Measurements from ENCODE around the gene SERPINB11. TPM values are rescaled to one million over a fixed set of nuclear protein-coding genes. Genes with fewer than 3 reads are reported as not detected.
"Not testable (repeated sequence)": the region's sequence is repeated elsewhere in the genome, so short reads cannot be mapped to it uniquely, and the experiment has no call there.

SERPINB11 gene, protein sequence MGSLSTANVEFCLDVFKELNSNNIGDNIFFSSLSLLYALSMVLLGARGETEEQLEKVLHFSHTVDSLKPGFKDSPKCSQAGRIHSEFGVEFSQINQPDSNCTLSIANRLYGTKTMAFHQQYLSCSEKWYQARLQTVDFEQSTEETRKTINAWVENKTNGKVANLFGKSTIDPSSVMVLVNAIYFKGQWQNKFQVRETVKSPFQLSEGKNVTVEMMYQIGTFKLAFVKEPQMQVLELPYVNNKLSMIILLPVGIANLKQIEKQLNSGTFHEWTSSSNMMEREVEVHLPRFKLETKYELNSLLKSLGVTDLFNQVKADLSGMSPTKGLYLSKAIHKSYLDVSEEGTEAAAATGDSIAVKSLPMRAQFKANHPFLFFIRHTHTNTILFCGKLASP
- not detected for polyA plus RNA-seq (2013, experiment 1 of 2; ENCODE audit: insufficient read length)
- polyA plus RNA-seq (2013, experiment 2 of 2; ENCODE audit: insufficient read length) = not detected

DNA sequence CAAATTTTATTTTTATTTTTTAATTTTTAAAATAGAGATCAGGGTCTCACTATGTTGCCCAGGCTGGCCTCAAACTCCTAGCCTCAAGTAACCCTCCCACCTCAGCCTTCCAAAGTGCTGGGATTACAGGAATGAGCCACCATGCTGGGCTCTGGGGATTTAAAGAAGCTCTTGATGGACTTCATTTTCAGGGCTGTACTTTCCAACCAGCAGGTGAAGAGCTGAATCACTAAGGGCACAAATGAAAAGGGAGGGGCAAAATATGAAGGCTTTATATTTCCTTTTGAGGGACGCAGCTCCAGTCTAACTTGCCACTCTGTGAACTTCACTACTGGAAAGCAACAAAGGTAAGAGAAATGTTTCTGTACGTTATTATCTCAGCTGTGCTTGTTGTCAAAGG, at the start of gene SERPINB11:
TSS of gene SERPINB11 (plus strand) at position 301 of the 400 bp plus-strand sequence. CDS start 7,234 bp downstream, outside the sequence.
- DNase-seq = no peak

DNA sequence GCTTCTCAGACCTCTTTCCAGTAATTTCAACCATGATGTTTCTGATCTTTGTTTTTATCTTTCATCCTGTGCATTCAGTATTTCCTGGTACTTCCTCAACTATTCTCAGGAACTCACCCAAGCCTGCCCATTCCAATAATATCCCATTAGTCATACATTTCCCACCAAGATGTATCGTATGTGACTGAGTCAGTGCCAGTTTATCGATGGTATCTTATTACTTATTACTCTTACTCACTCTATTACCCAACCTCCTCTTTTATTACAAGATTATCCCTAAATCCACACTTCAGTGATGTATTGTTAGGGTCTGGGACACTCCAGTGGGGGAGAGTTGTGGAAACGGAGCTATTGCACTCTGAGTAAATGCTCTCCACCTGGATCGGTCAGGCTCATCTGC, 43.8 kb upstream of the SERPINB11 start:
- DNase-seq = not testable (repeated sequence)

DNA sequence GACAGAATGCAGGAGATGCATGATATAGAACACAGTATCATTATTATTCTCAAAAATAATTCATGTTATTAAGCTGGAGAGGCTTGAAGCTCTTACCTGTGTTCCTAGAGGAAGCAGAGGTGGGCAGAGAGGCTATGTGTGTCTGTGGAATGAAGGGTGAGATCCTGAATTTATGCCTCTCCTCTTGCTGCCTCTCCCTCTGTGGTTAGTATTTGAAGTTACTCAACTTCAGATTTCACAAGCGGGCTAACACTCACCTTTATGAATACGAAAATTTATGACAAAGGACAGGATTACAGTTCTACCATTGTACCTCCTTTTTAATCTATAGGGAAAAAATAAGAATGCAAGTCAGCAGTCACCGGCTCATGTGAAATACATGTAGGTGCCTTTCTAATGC, 41.0 kb upstream of the SERPINB11 start, which contains the start of gene SERPINB3:
TSS of gene SERPINB3 (minus strand) at position 144 of the 400 bp plus-strand sequence. CDS start 677 bp downstream, outside the sequence.
- DNase-seq = not testable (repeated sequence)

DNA sequence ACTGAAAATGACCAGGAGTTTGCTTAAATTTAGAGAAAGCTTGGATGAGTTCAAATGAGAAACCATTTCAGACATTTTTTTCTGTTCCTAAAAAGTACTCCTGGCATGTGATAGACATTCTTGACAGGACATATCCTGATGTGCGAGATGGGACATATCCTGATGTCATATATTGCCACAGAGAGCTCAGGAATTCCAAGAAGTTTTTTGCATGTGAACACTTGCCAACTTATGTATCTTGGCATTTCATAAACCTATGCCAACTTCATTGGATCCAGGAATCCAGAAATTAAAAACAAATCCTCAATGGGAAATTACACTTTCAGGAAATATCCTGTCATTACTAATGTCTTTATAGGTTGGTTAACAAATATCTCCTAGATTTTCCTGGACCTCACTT, 38.2 kb upstream of the SERPINB11 start:
- no peak for DNase-seq

DNA sequence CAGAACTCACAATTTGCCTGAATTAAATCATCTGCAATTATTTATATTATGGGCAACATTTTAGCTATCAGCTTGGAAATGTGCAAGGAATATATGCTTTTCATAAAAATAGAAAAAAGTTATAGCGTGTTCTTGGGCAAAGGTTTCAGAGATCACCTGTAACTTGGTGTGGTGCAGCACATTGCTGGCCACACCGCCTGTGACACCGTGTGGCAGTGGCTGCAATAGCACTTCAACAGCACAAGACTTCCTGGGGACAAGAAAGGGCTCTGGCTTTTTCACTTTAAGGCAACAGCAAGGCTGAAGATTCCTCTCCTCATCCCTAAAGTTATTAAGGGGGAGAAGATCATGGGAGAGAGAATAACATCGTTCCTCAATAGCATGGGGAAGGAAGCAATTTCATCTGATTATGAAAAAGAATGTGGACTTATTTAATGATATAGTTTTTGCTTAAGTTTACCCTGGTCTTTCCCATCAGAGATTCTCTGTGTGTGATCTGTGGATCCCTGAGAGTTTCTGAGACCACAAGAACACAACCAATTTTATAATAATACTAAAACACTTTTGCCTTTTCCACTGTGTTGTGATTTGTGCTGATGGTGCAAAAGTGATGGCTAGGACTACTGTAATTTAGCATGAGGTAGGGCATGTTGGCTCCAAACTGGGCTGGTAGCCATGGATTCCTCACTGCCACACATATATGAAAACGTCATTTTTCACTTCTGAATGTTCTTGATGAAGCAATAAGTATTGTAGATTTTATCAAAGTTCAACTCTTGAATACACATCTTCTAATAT, 26.0 kb upstream of the SERPINB11 start:
- DNase-seq = no peak

DNA sequence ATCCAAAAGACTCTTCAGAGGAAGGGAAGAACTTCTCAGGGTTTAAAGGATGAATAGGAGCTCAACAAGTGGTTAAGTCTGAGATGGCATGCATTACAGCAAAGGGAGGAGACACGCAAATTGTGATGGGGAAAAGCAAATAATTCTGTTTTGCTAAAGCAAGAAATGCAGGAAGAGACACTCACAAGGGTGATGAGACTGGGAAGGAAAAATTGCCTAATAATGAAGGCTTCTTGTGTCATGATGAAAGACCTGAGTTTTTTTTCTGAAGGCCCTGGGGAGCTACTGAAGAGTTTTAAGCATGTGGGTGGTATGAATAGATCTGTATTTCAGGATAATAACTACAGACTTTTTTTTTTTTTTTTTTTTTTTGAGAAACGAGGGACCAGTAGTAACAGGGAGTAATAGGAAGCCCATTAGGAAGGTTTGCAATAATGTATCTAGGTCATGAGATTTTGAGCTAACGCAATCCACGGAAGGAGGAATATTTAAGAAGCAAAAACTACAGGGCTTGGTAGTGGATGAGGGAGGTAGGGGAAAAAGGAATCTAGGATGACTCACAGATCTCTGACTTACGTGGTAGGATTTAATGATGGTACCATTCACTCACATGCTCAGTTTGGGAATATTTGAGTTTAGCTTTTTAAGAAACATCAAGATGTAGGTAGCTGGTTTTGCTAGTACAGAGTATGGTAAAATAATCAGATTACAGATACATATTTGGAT, 25.1 kb upstream of the SERPINB11 start:
- no peak for DNase-seq

DNA sequence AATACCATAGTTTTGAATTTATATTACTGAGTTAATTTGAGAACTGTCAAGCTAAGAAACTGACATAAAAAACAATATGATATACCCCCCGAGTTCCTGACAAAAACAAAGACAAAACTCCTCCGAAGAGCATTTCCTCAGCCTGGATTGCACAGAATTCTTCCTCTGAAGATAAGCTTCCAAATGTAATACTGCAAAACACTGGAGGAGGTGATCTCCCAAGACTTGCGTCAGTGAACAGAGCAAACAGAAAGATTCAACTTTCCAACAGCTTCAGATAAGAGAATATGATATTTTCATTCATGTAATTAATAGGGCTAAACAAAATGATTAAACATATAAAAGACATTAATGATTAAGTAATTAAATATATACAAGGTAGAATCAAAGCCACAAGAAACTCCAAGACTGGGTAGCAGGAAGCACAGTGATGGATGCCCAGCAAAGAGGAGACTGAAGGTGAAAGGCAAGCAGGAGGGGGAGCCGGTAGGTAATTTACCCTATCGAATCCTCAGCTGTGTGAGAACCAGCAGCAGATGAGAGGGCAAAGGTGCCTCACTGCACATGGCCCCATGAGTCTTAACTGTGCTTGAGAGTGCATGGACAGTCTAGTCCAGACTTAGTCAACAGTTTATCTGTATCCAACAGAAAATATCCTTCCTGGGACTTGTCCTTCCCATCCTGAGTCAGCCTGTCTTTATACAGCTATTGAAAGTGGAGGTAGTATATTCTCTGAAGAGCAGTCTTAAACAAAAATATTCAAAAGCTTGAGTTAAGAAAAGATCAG, 22.7 kb upstream of the SERPINB11 start:
- no peak for DNase-seq

DNA sequence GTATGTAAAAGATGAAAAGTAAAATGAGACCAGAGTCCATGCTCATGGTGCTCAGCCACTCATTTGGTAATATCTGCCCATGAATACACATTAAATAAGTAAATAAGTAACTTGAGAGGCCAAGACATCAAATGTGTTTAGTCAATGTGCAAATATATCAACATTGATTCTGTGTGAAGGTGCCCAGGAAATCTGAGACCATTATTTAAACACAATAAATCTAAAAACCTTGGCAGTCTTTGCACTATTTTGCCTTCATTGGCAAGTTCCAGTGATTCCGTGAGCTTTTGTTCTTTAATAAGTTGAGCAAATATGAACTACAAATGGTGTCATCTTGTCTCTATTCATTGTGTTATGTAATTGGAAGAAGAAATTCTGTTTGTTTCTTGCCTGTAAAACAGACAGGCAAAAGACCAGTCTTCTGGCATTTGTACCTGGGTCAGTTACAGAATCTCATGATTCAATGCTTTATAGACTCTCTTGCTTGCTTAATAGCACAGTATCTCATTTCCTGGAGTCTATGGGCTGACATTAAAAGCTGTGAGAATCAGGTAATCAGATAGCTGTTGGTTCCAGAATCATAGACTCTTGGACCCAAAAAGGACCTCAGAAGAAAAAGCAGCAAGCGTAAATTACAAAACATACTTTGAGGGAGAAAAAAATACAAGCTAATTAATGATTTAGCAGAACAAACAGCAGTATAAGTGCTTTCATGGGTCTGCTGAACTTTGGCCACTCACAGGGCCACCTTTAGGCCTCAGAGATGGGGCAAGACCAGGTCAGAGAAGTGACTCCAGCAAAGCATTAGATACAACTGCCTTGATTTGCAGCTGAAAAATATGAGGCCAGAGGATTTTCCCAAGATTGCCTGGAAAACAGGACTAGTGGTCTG, 21.1 kb upstream of the SERPINB11 start:
- DNase-seq = no peak

DNA sequence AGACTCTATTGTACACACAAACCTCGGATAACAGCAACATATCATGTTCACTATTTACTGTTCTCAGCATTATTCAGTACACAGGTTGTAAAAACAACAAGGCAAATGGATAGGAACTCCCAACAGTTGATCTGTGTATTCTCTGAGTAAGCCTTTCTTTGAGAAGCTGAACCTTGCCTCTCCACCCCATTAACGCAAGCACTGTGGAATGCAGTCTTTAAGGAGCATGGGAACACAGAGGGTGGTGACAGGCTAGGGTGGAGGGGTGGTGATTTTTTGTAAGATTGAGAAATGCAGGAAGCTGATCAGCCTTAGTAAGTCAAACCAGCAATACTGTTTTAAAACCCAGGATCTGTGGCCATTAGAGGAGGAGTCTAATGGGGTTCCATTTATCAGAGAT, 19.6 kb upstream of the SERPINB11 start:
- peak; percentile 94 for DNase-seq

DNA sequence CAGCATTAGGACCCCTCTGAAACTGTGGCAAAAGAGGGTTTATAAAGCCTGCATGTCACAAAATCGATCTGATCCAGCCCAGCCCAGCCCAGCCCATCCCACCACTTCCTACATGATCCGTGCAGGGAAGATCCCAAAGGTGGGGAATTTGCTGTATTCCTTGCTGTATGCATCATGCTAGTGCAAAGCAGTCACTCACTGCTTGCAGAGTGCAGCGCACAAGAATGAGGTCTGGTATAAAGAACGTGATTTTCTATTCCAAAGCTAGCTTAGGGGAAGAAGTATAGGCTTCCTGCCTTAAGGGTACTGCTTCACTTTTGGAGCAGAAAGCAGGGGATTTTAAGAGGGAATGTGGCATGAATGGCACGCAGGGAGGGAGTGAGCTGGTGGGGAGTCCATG, 18.9 kb upstream of the SERPINB11 start:
- DNase-seq = no peak

DNA sequence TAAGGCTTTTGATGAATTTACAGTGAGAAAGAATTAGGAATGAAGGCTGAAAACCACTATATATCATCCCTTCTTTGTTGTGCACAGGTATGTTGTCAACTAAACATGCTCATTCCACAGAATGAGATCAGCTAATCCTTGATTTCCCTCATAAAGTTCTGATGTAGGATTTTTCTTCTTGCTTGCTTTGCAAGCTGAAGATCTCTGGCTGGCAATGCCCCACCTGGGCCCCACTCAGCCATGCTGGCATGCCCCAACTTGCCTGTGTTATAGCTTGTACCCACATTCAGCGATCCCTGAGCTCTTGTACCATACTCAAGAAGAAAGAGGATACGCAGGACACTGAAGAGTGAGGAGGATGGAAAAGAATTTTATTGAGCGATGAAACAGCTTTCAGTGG, 18.0 kb upstream of the SERPINB11 start:
- DNase-seq = no peak

DNA sequence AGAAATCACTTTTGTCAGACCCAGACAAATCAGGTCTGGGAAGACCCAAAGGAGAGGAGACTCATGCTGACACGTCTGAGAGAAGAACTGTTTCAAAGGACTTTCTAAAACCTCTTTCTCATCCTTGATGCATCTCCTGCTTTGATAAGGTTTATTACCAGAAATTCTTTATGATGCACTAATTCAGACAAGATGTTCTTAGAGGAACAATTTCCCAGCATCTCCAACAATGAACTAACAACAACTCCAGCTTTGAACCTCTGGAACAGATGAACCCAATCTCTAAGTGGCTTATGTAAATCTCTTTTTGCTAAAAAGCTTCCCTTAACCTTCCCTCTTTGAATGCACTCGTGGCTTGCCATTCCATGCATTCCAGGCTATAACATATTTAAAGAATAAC, 15.9 kb upstream of the SERPINB11 start:
- peak; percentile 6 for DNase-seq

DNA sequence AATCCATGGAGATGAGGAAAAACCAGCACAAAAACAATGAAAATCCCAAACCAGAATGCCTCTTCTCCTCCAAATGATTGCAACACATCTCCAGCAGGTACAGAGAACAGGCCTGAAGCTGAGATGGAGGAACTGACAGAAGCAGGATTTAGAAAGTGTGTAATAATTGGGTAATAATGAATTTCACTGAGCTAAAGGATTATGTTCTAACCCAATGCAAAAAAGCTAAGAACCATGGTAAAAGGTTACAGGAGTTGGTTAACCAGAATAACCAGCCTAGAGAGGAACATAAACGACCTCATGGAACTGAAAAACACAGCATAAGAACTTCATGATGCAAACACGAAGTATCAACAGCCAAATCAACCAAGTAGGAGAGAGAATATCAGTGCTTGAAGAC, 13.7 kb upstream of the SERPINB11 start:
- no peak for DNase-seq

DNA sequence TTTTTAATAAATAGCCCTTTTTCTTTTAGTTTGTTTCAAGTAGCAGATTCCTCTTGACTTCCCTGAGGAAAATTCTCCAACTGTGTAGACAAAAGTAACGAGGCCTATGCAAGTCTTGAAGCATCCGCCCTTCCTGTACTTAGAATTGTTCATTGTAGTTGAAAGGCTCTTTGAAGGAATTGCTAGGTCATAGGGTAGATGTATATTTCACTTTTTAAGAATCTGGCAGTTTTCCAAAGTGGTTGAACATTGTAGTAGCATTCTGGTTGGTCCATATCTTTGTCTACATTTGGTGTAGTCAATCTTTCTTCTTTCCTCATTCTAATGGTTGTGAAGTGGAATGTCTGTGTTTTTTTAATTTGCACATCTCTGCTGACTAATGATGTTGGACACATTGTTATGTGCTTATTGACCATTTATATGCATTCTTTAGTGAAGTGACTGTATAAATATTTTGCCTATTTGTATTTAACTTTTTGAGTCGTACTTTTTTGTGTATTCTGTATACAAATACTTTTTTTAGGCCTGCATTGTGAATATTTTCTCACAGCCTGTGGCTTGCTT, 5.6 kb upstream of the SERPINB11 start:
- peak; percentile 62 for DNase-seq

DNA sequence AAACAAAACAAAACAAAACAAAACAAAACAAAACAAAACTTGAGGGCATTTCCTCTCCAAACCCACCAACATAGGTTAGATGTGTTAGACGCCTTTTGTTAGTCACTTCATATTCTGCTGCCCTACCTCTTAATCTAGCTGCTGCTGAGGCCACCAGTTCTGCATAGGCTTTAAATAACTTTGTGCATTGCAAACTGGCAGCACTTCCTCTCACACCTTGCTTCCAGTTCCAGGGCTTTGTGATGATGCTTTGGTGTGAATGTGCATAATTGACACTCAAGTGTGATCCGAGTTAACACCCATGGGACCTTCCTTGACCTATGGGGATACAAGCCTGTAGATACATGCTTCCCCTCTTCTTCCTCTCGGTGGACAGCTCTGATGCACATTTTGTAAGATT, 2.3 kb upstream of the SERPINB11 start:
- DNase-seq = no peak

DNA sequence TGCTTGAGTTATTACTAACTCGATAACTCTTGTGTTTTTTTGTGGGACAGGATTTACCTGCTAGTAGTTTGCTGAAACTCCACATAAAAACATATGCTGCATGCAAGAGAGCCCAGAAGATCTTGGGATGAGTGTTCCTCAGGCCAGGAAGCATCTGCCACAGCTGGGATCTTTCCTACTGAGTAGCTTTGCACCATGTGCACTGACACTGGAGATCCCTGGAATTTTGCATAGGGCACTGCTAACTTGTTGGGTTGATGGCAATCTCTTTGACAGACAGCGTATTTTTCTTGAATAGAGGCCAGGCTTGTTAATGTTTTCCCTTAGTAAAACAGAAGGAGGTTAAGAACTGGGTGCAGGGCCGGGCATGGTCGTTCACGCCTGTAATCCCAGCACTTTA, 808 bp upstream of the SERPINB11 start:
- no peak for DNase-seq

DNA sequence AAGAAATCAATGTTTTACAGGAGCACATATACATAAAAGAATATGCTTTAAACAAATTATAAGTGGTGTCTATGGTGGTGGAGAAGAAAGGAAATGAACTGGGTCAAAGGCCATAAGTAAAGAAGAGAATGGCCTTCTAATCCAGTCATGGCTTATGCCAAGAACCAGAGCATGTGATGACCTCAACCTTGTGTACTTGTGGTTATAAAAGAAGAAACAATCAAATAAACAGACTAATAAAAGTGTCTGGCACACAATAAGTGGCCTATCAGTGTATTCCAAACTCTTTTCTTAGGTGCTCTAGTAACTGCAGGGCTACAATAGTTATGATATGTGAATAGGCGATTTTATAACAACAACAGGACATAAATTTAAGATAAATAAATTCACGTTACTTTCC, 2.6 kb downstream of the SERPINB11 start:
- DNase-seq = no peak

DNA sequence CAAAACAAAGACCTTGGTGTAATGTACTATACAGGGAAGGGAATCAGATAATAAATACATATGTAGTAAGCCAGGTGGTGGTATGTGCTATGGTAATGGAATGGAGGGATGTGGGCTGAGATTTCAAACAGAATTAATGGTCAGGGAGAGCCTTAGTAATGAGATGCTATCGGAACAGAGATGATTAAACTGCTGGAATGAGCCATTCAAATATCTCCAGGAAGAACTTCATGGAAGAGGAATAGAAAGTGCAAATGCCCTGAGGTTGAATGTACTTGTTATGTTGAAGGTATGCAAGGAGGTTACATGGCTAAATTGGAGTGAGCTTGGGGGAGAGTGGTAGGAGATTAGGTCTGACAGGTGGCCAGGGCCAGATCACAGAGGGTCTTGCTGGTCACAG, 5.1 kb downstream of the SERPINB11 start:
- DNase-seq = no peak

DNA sequence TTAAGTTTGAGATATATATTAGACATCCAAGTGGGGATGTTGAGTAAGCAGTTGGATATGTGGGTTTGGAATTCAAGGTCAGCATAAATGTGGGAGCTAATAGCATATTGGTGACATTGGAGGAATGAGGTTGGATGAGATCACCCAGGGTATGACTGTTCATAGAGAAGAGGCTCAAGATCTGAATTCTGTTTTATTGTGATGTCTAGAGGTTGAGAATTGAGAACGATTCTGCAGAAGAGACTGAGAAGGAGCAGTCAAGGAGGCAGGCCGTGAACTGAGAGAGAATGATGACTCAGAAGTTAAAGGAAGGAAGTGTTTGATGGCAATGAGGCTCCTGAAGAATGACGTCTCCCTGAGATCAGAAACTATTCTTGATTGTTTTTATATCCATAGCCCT, 5.9 kb downstream of the SERPINB11 start:
- peak; percentile 80 for DNase-seq

DNA sequence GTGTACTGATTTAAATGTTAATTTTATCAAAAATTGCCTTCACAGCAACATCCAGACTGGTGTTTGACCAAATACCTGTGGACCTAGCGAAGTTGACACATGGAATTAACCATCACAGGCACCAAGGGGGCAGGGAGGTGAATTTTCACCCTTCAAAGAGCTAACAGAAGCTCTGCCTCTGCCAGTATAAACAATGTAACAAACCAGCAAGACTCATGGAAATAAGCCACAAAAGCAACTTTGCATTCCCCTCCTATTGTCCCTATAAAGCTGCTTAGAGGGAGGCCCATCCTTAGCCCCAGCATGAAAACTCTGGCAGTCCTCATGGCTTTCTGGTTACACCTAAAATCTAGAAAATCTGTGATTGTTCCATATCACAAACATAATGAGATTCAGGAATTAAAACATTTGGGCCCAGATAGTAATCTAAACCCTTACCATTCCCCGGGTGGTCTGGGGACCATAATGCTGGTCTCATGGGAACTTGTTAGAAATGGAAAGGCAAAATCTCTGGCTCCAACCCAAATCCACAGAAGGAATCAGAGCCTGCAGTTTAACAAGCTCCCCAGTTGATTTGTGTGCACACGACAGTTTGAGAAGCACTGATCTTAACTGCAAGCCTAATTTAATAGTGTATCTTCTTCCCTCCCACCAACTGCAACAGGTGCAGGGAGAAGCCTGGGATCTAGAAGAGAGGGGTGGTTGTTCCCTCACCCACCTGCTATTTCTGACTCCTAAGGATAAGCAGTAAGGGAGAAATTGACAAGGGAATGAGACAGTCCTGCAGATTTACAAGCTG, 23.1 kb downstream of the SERPINB11 start:
- DNase-seq = no peak

All from fibroblast of skin of back (primary cell).